Measurements from ENCODE around the gene TMEM163.

DNA sequence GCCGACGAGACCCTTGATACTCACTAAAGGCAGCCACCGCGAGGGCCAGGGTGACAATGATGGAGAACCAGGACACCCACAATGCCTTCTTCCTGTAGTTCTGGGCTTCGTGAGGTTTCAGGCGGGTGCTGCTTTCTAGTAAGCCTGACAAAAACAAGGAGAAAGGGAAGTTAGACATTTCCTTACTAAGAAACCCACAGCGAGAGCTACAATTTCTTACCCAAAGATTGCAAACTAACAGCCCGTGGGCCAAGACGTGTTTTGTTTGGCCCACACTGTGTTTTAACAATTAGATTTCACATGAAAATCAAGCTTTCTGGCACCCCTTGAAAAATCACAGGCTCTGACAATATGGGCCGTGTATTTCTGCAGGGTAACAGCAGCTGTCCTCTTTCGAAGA, 5.6 kb downstream of the TMEM163 start:
- no peak for TF ChIP-seq POLR2A (IDR thresholded peaks at IDR 0.05; ENCODE audit: extremely low read depth, insufficient read length)
- TF ChIP-seq, protein P1, sequence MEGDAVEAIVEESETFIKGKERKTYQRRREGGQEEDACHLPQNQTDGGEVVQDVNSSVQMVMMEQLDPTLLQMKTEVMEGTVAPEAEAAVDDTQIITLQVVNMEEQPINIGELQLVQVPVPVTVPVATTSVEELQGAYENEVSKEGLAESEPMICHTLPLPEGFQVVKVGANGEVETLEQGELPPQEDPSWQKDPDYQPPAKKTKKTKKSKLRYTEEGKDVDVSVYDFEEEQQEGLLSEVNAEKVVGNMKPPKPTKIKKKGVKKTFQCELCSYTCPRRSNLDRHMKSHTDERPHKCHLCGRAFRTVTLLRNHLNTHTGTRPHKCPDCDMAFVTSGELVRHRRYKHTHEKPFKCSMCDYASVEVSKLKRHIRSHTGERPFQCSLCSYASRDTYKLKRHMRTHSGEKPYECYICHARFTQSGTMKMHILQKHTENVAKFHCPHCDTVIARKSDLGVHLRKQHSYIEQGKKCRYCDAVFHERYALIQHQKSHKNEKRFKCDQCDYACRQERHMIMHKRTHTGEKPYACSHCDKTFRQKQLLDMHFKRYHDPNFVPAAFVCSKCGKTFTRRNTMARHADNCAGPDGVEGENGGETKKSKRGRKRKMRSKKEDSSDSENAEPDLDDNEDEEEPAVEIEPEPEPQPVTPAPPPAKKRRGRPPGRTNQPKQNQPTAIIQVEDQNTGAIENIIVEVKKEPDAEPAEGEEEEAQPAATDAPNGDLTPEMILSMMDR (IDR thresholded peaks at IDR 0.05; ENCODE audit: low read depth, low read length) = no peak
- TF ChIP-seq, protein P2, sequence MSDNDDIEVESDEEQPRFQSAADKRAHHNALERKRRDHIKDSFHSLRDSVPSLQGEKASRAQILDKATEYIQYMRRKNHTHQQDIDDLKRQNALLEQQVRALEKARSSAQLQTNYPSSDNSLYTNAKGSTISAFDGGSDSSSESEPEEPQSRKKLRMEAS (IDR thresholded peaks at IDR 0.05; ENCODE audit: low read depth, low read length) = no peak

Data from NB4 (cell line).